ENCODE measurements around the gene CIITA.

The CIITA gene

GRCh38 chr16:10931977-10932632, 55.1 kb downstream of the CIITA start:
- TF ChIP-seq CTCF (IDR thresholded peaks at IDR 0.05; ENCODE audit: insufficient read depth, low read length, missing control alignments), result no peak
- CTCF ChIA-PET, result interaction anchor here (1.3 to 15.0 kb wide), 3 partner anchors 9 to 32 kb away, joined by 4 to 108 read pairs (median 9); no protein-coding TSS in a partner anchor
- no peak overlapping the region for H3K4me3 ChIP-seq (ENCODE audit: low read depth, low read length)
- POLR2A ChIA-PET, result no interaction called here
- DNase-seq (ENCODE audit: low read depth, low spot score), result no peak

GRCh38 chr16:10932959-10933710, 56.1 kb downstream of the CIITA start:
- DNase-seq (ENCODE audit: low read depth, low spot score), result no peak
- TF ChIP-seq CTCF (IDR thresholded peaks at IDR 0.05; ENCODE audit: insufficient read depth, low read length, missing control alignments), result no peak
- POLR2A ChIA-PET, result no interaction called here
- H3K4me3 ChIP-seq (ENCODE audit: low read depth, low read length), result no peak overlapping the region
- CTCF ChIA-PET, result interaction anchor here (1.3 to 15.0 kb wide), 3 partner anchors 8 to 31 kb away, joined by 4 to 108 read pairs (median 9); no protein-coding TSS in a partner anchor

- no peak overlapping the region for H3K4me3 ChIP-seq (ENCODE audit: low read depth, low read length)
- DNase-seq (ENCODE audit: low read depth, low spot score), result no peak
- no peak for TF ChIP-seq CTCF (IDR thresholded peaks at IDR 0.05; ENCODE audit: insufficient read depth, low read length, missing control alignments)
- POLR2A ChIA-PET, result no interaction called here
- CTCF ChIA-PET, result interaction anchor here (15.0 kb wide), 1 partner anchor 15 kb away, joined by 108 read pairs; no protein-coding TSS in a partner anchor
Observed at GRCh38 chr16:10933865-10934264, 56.9 kb downstream of the CIITA start.

- DNase-seq (ENCODE audit: low read depth, low spot score), result no peak
- no peak for TF ChIP-seq CTCF (IDR thresholded peaks at IDR 0.05; ENCODE audit: insufficient read depth, low read length, missing control alignments)
- ChIA-PET POLR2A (no interaction called here), CTCF (interaction anchor here (15.0 kb wide), 1 partner anchor 16 kb away, joined by 108 read pairs; no protein-coding TSS in a partner anchor)
- H3K4me3 ChIP-seq (ENCODE audit: low read depth, low read length), result no peak overlapping the region
Observed at GRCh38 chr16:10934325-10935107, 57.5 kb downstream of the CIITA start.

- no peak overlapping the region for H3K4me3 ChIP-seq (ENCODE audit: low read depth, low read length)
- DNase-seq (ENCODE audit: low read depth, low spot score), result no peak
- POLR2A ChIA-PET, result no interaction called here
- CTCF ChIA-PET, result interaction anchor here (2.1 to 15.0 kb wide), 2 partner anchors 14 to 17 kb away, joined by 7 to 108 read pairs; no protein-coding TSS in a partner anchor
- TF ChIP-seq CTCF (IDR thresholded peaks at IDR 0.05; ENCODE audit: insufficient read depth, low read length, missing control alignments), result no peak
Observed at GRCh38 chr16:10935226-10935915, 58.4 kb downstream of the CIITA start.
